Umbilical cord (tissue), 2 donors: ENCODE measurements around the gene RIBC2. TPM values are rescaled to one million over a fixed set of nuclear protein-coding genes. Genes with fewer than 3 reads are reported as not detected.
A peak's percentile ranks its signal among the peaks of the same experiment; 100 is the strongest.
"Not testable (repeated sequence)": the region's sequence is repeated elsewhere in the genome, so short reads cannot be mapped to it uniquely, and the experiment has no call there.

Source experiments
- DNase-seq: peaks from one replicate; pipeline ENCODE4 v3.0.0-alpha.2; 2015; ENCODE audit warnings: low spot score
- total RNA-seq: library from RNA; depleted of rRNA; stranded (reverse); fragments of >200 nt; gene quantifications from one replicate; pipeline ENCODE4 v1.2.3, GENCODE V29; 2014; ENCODE audit warnings: low replicate concordance; ENCODE audit not compliant: insufficient read depth

Gene RIBC2
- total RNA-seq, 1 donor from 2014 or later, result not detected

- no peak for DNase-seq
These were observed 10.8 kb downstream of the RIBC2 start for GRCh38 chr22:45424241-45424731.

GRCh38 chr22:45425101-45425500 is 11.6 kb downstream of the RIBC2 start:
- DNase-seq, result no peak

- no peak for DNase-seq
These were observed 12.2 kb downstream of the RIBC2 start for GRCh38 chr22:45425531-45426265.

- DNase-seq, result no peak
These were observed 12.9 kb downstream of the RIBC2 start for GRCh38 chr22:45426387-45426786.

GRCh38 chr22:45427114-45427513 is 13.6 kb downstream of the RIBC2 start:
- DNase-seq, result no peak

- no peak for DNase-seq
These were observed 15.2 kb downstream of the RIBC2 start for GRCh38 chr22:45428391-45429385.

- no peak for DNase-seq
These were observed 15.9 kb downstream of the RIBC2 start for GRCh38 chr22:45429424-45429823.

- DNase-seq, result no peak
These were observed 16.7 kb downstream of the RIBC2 start for GRCh38 chr22:45429981-45430775.

- no peak for DNase-seq
These were observed 17.4 kb downstream of the RIBC2 start for GRCh38 chr22:45430871-45431270.

- DNase-seq, result no peak
These were observed 21.5 kb downstream of the RIBC2 start for GRCh38 chr22:45434981-45435380.

GRCh38 chr22:45435544-45436139 is 22.1 kb downstream of the RIBC2 start:
- DNase-seq, result peak; percentile 96

- not testable (repeated sequence) for DNase-seq
These were observed 23.5 kb downstream of the RIBC2 start for GRCh38 chr22:45436871-45437517.

- DNase-seq, result no peak
These were observed 24.8 kb downstream of the RIBC2 start for GRCh38 chr22:45438336-45438735.

- not testable (repeated sequence) for DNase-seq
These were observed 27.2 kb downstream of the RIBC2 start for GRCh38 chr22:45440688-45441087.

GRCh38 chr22:45441138-45441537 is 27.6 kb downstream of the RIBC2 start:
- DNase-seq, result peak; percentile 80

- no peak for DNase-seq
These were observed 28.6 kb downstream of the RIBC2 start for GRCh38 chr22:45442116-45442515.

- DNase-seq, result no peak
These were observed 30.7 kb downstream of the RIBC2 start for GRCh38 chr22:45444168-45444567.

GRCh38 chr22:45445031-45445710 is 31.7 kb downstream of the RIBC2 start:
- DNase-seq, result no peak

- no peak for DNase-seq
These were observed 32.7 kb downstream of the RIBC2 start for GRCh38 chr22:45446216-45446615.

- not testable (repeated sequence) for DNase-seq
These were observed 34.1 kb downstream of the RIBC2 start for GRCh38 chr22:45447596-45447995.
